WTC11 (cell line): Measurements from ENCODE around the gene GAS2L1. TPM values are rescaled to one million over a fixed set of nuclear protein-coding genes. Genes with fewer than 3 reads are reported as not detected.
A peak's percentile ranks its signal among the peaks of the same experiment; 100 is the strongest.

Source experiments
- ATF6 ChIP-seq: sonication (generic); formaldehyde crosslinking; IDR thresholded peaks from 2 replicates; pipeline ENCODE4 v1.8.1; 2023; ENCODE audit warnings: mild to moderate bottlenecking, missing genetic modification reagents
- CBFB ChIP-seq: sonication (generic); formaldehyde crosslinking; IDR thresholded peaks from 2 replicates; pipeline ENCODE4 v1.8.1; 2022; ENCODE audit warnings: mild to moderate bottlenecking, low read depth, missing genetic modification reagents
- E2F5 ChIP-seq: sonication (generic); formaldehyde crosslinking; IDR thresholded peaks from 2 replicates; pipeline ENCODE4 v1.8.1; 2022; ENCODE audit warnings: mild to moderate bottlenecking, moderate library complexity, missing genetic modification reagents
- FOXP1 ChIP-seq: sonication (generic); formaldehyde crosslinking; IDR thresholded peaks from 2 replicates; pipeline ENCODE4 v1.8.0; 2022; ENCODE audit warnings: missing genetic modification reagents, mild to moderate bottlenecking, moderate library complexity, borderline replicate concordance
- GRHL2 ChIP-seq: fragments of 250-450 bp; sonication (Bioruptor Pico); IDR thresholded peaks from 2 replicates; pipeline ENCODE4 v1.8.0; 2022; ENCODE audit warnings: mild to moderate bottlenecking, moderate library complexity; ENCODE audit not compliant: insufficient replicate concordance, severe bottlenecking
- IRF1 ChIP-seq: sonication (generic); formaldehyde crosslinking; IDR thresholded peaks from 2 replicates; pipeline ENCODE4 v1.8.0; 2023; ENCODE audit warnings: missing genetic modification reagents
- JAZF1 ChIP-seq: fragments of 250-450 bp; sonication (Bioruptor Pico); IDR thresholded peaks from 2 replicates; pipeline ENCODE4 v1.9.0; 2021; ENCODE audit warnings: moderate library complexity, mild to moderate bottlenecking, inconsistent platforms
- MYBL2 ChIP-seq: sonication (generic); formaldehyde crosslinking; IDR thresholded peaks from 2 replicates; pipeline ENCODE4 v1.8.1; 2023; ENCODE audit warnings: mild to moderate bottlenecking, moderate library complexity, missing genetic modification reagents
- OVOL2 ChIP-seq: fragments of 250-450 bp; sonication (Bioruptor Pico); IDR thresholded peaks from 2 replicates; pipeline ENCODE4 v1.9.0; 2021; ENCODE audit warnings: mild to moderate bottlenecking, borderline replicate concordance
- PRDM15 ChIP-seq: sonication (generic); formaldehyde crosslinking; IDR thresholded peaks from 2 replicates; pipeline ENCODE4 v1.8.0; 2022; ENCODE audit warnings: missing genetic modification reagents
- RELA ChIP-seq: sonication (generic); formaldehyde crosslinking; IDR thresholded peaks from 2 replicates; pipeline ENCODE4 v1.8.1; 2022; ENCODE audit warnings: missing genetic modification reagents, mild to moderate bottlenecking, borderline replicate concordance
- SMAD3 ChIP-seq: sonication (generic); formaldehyde crosslinking; IDR thresholded peaks from 2 replicates; pipeline ENCODE4 v1.8.0; 2022; ENCODE audit warnings: missing genetic modification reagents, mild to moderate bottlenecking, borderline replicate concordance
- SOX15 ChIP-seq: fragments of 250-450 bp; sonication (Bioruptor Pico); IDR thresholded peaks from 2 replicates; pipeline ENCODE4 v1.9.0; 2021; ENCODE audit warnings: mild to moderate bottlenecking
- TCF7 ChIP-seq: sonication (generic); formaldehyde crosslinking; IDR thresholded peaks from 2 replicates; pipeline ENCODE4 v1.8.0; 2022; ENCODE audit warnings: mild to moderate bottlenecking, low read depth, missing genetic modification reagents, moderate library complexity
- ZNF138 ChIP-seq: sonication (generic); formaldehyde crosslinking; conservative IDR thresholded peaks from 2 replicates; pipeline ENCODE4 v1.8.1; 2022; ENCODE audit warnings: mild to moderate bottlenecking, moderate library complexity, missing genetic modification reagents
- ZNF263 ChIP-seq: sonication (generic); formaldehyde crosslinking; IDR thresholded peaks from 2 replicates; pipeline ENCODE4 v1.8.1; 2022; ENCODE audit warnings: low read depth, mild to moderate bottlenecking, moderate library complexity, missing genetic modification reagents
- ZNF317 ChIP-seq: sonication (generic); formaldehyde crosslinking; IDR thresholded peaks from 2 replicates; pipeline ENCODE4 v1.8.1; 2023; ENCODE audit warnings: low read depth, mild to moderate bottlenecking, moderate library complexity, missing genetic modification reagents, borderline replicate concordance
- ZNF416 ChIP-seq: fragments of 250-450 bp; sonication (Bioruptor Pico); IDR thresholded peaks from 2 replicates; pipeline ENCODE4 v1.9.0; 2021; ENCODE audit warnings: mild to moderate bottlenecking, inconsistent platforms
- ZNF425 ChIP-seq: fragments of 250-450 bp; sonication (Bioruptor Pico); conservative IDR thresholded peaks from 2 replicates; pipeline ENCODE4 v1.9.0; 2021; ENCODE audit warnings: mild to moderate bottlenecking
- ZNF671 ChIP-seq: fragments of 250-450 bp; sonication (Bioruptor Pico); IDR thresholded peaks from 2 replicates; pipeline ENCODE4 v1.8.0; 2021; ENCODE audit warnings: mild to moderate bottlenecking
- total RNA-seq: library from RNA; stranded (reverse); gene quantifications from 3 replicates; pipeline ENCODE4 v1.2.3, GENCODE V29; 2021
- TF ChIP-seq, protein P1 (sequence below): sonication (generic); formaldehyde crosslinking; IDR thresholded peaks from 2 replicates; pipeline ENCODE4 v1.8.0; 2022; ENCODE audit warnings: mild to moderate bottlenecking, missing genetic modification reagents
- TF ChIP-seq, protein P2 (sequence below): sonication (generic); formaldehyde crosslinking; IDR thresholded peaks from 2 replicates; pipeline ENCODE4 v1.8.1; 2022; ENCODE audit warnings: mild to moderate bottlenecking, missing genetic modification reagents, moderate library complexity, borderline replicate concordance
- TF ChIP-seq, protein P3 (sequence below): sonication (generic); formaldehyde crosslinking; IDR thresholded peaks from 2 replicates; pipeline ENCODE4 v1.8.1; 2023; ENCODE audit warnings: mild to moderate bottlenecking, moderate library complexity, missing genetic modification reagents

Gene GAS2L1
- total RNA-seq, 1 experiment from 2014 or later: 19.9 TPM

GRCh38 chr22:29267858-29268510 is 38.5 kb upstream of the GAS2L1 start, which contains the start of the genes EWSR1 and RHBDD3 (continued):
- TF ChIP-seq TCF7 (CRISPR knock-in tag) (no peak), OVOL2 (no peak), PRDM15 (CRISPR knock-in tag) (no peak; the same call in 1 of the 2 replicates), ZNF138 (CRISPR knock-in tag) (no peak), FOXP1 (CRISPR knock-in tag) (no peak), SOX15 (CRISPR knock-in tag) (no peak), IRF1 (CRISPR knock-in tag) (no peak), ZNF416 (peak; percentile 78; the same call in 1 of the 2 replicates), SMAD3 (CRISPR knock-in tag) (no peak), ZNF425 (CRISPR knock-in tag) (no peak), JAZF1 (CRISPR knock-in tag) (no peak), E2F5 (CRISPR knock-in tag) (no peak), ZNF263 (CRISPR knock-in tag) (no peak), ATF6 (no peak; the same call in 1 of the 2 replicates), CBFB (CRISPR knock-in tag) (0 out of 2 replicates have a peak, but pooled peaks have one; percentile 87), MYBL2 (CRISPR knock-in tag) (0 out of 2 replicates have a peak, but pooled peaks have one; percentile 18), ZNF671 (CRISPR knock-in tag) (no peak), ZNF317 (CRISPR knock-in tag) (peak; percentile 60; the same call in 1 of the 2 replicates), GRHL2 (CRISPR knock-in tag) (no peak), RELA (CRISPR knock-in tag) (no peak)
- TF ChIP-seq, protein P1, sequence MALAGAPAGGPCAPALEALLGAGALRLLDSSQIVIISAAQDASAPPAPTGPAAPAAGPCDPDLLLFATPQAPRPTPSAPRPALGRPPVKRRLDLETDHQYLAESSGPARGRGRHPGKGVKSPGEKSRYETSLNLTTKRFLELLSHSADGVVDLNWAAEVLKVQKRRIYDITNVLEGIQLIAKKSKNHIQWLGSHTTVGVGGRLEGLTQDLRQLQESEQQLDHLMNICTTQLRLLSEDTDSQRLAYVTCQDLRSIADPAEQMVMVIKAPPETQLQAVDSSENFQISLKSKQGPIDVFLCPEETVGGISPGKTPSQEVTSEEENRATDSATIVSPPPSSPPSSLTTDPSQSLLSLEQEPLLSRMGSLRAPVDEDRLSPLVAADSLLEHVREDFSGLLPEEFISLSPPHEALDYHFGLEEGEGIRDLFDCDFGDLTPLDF (CRISPR knock-in tag): no peak
- TF ChIP-seq, protein P2, sequence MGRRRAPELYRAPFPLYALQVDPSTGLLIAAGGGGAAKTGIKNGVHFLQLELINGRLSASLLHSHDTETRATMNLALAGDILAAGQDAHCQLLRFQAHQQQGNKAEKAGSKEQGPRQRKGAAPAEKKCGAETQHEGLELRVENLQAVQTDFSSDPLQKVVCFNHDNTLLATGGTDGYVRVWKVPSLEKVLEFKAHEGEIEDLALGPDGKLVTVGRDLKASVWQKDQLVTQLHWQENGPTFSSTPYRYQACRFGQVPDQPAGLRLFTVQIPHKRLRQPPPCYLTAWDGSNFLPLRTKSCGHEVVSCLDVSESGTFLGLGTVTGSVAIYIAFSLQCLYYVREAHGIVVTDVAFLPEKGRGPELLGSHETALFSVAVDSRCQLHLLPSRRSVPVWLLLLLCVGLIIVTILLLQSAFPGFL (CRISPR knock-in tag): no peak
- TF ChIP-seq, protein P3, sequence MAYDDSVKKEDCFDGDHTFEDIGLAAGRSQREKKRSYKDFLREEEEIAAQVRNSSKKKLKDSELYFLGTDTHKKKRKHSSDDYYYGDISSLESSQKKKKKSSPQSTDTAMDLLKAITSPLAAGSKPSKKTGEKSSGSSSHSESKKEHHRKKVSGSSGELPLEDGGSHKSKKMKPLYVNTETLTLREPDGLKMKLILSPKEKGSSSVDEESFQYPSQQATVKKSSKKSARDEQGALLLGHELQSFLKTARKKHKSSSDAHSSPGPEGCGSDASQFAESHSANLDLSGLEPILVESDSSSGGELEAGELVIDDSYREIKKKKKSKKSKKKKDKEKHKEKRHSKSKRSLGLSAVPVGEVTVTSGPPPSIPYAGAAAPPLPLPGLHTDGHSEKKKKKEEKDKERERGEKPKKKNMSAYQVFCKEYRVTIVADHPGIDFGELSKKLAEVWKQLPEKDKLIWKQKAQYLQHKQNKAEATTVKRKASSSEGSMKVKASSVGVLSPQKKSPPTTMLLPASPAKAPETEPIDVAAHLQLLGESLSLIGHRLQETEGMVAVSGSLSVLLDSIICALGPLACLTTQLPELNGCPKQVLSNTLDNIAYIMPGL (CRISPR knock-in tag): no peak; the same call in 1 of the 2 replicates
